ENCODE measurements around the gene RPS24.
"Not testable (repeated sequence)": the region's sequence is repeated elsewhere in the genome, so short reads cannot be mapped to it uniquely, and the experiment has no call there.

The RPS24 gene

GRCh38 chr10:78033637-78034470, at the start of gene RPS24:
TSS of gene RPS24 (plus strand) at chr10:78033863. CDS start at chr10:78033902, 39 bp downstream.
- DNase-seq: peak; percentile 94

DNA sequence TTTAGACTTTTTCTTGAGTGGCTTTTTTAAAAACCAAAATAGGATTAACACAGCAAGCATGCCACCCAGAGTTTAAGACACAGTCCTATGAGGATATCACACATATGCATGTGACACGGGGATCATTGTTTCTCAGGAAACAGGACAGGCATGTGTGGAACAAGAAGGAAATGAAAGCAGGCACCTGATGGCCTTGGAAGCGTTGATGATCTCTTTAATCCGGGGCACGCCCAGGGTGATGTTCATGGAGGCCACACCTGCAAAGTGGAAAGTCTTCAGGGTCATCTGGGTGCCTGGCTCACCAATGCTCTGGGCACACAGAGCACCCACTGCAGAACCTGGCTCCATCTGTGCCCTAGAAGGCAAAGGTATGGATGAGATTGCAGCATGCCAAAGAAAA, 48.7 kb upstream of the RPS24 start:
- DNase-seq: no peak

- no peak for DNase-seq
Observed at GRCh38 chr10:77987671-77988255, 45.9 kb upstream of the RPS24 start.

DNA sequence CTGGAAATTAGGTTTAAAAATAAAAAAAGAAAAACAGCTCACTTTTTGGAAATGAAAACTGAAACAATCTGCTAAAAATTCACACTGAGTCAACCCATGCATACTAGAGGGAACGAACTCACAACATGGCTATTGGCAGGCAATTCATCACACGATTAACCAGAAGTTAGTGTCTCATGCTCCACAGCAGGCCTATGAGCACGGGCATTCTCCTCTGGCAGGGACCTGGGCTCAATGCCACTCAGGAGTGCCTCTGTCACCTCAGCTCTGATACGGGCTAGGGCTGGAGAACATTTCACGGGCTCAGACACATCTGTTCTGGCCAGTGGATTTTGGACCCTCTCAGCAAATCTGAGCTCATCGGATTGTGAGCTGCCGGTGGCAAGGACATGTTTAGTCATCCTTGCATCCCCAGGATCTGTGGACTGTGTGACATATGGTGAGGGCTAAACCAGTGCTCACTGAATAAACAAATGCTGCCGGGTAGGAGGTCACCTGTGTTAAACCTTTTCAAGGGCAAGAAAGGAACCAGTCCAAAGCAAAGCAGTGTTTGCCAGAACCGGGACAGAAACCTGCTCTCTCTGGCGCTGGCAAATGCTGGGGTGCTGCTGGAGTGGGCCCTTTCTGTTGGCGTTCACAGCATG, 44.5 kb upstream of the RPS24 start:
- no peak for DNase-seq

DNA sequence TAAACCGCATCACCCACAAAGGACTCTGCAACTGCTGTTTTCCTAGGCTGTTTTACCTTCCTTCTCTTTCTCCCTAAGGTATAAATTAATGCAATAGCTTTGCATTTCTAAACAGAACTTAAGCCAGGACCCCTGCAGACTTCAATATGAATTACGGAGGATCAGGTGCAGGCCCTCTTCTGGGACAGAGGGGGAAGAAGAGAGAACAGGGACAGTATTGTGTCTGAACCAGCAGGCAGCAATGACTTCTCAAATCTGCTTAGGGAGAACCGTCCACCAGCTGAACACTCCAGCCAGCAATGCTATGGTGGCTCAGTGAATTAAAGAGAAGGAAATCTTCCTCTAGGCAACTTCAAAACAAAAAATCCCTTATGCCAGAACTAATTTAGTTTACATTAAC, 40.0 kb upstream of the RPS24 start:
- DNase-seq: no peak

DNA sequence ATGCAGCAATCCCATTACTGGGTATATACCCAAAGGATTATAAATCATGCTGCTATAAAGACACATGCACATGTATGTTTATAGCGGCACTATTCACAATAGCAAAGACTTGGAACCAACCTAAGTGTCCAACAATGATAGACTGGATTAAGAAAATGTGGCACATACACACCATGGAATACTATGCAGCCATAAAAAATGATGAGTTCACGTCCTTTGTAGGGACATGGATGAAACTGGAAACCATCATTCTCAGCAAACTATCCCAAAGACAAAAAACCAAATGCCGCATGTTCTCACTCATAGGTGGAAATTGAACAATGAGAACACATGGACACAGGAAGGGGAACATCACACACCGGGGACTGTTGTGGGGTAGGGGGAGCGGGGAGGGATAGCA, 34.9 kb upstream of the RPS24 start:
- DNase-seq: not testable (repeated sequence)

GRCh38 chr10:78000206-78000605, 33.5 kb upstream of the RPS24 start:
- DNase-seq: no peak

GRCh38 chr10:78000956-78001472, 32.6 kb upstream of the RPS24 start:
- DNase-seq: no peak

DNA sequence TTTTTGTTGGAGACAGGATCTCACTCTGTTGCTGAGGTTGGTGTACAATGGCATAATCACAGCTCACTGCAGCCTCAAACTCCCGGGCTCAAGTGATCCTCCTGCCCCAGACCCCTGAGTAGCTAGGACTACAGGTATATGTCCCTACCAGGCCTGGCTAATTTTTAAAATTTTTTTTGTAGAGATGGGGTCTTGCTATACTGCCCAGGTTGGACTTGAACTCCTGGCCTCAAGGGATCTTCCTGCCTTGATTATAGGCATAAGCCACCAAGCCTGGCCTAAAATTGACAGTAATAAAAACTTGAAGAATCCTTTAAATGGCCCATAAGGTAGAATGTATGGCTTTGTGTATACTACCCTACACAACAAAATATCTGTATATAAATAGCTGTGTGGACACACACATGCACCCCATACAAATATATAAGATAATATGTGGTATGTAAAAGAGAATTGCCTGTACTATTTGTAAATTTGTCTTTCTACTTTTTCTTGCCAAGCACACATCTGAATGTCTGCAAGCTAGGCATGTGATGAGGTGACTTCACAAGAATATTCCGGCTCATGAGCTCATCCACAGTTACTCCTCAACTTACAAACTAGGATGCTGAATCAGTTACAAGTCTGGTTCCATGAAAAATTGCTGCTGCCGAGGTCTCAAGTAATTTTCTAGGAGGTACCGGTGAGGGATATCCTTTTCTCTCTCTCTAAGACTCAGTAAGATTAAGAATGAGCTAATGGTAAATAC, 30.9 kb upstream of the RPS24 start:
- no peak for DNase-seq

GRCh38 chr10:78004215-78005026, 29.2 kb upstream of the RPS24 start:
- no peak for DNase-seq

DNA sequence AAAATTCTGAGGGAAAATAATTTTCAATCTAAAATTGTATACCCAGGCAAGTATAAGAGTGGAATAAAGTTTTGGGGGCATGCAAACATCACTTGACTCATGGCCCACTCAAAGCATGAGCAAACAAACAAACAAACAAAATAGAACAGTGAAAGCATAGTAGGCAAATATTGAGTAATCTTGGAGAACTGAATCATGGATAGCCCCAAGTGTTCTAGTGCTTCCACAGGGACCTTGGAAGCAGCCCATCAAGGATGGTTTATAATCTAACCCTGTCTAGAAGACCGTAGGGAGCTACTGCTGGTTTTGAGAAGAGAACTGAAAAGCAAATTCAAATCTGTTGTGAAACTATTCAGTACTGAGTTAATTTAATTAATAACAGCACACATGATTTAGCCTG, 26.5 kb upstream of the RPS24 start:
- no peak for DNase-seq

DNA sequence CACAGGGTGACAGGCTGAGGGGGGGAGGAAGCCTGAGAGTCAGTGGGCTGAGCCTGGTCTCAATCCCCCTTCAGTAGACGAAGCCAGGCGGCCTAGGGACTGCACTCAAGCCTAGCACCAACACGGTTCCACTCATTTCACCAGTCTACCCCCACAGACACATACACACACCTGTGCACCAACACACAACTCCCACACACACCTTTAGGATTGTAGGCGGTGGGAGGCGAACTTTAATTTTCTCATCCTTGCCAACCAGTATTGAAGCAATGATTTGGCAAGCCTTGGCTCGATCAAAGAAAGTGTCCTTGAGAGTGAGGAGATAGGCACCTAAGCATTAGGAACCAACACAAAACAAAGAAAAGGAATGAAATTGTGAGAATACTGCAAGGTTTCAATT, 24.0 kb upstream of the RPS24 start:
- no peak for DNase-seq

GRCh38 chr10:78010278-78010677, 23.4 kb upstream of the RPS24 start:
- DNase-seq: no peak

GRCh38 chr10:78011065-78011464, 22.6 kb upstream of the RPS24 start:
- DNase-seq: no peak

- DNase-seq: no peak
Observed at GRCh38 chr10:78013564-78013963, 20.1 kb upstream of the RPS24 start.

DNA sequence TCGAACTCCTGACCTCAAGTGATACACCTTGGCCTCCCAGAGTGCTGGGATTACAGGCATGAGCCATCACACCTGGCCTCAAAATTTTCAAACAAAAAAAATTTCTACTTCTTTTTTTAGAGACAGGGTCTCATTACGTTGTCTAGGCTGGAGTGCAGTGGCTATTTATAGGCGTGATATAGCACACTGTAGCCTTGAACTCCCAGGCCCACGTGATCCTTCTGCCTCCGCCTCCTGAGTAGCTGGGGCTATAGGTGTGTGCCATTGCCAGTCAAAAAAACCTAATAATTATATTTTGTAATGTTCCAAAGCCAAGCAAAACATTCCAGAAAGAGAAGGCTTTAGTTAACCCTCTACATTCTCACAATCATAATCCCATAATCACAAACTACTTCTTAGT, 18.1 kb upstream of the RPS24 start:
- DNase-seq: no peak

DNA sequence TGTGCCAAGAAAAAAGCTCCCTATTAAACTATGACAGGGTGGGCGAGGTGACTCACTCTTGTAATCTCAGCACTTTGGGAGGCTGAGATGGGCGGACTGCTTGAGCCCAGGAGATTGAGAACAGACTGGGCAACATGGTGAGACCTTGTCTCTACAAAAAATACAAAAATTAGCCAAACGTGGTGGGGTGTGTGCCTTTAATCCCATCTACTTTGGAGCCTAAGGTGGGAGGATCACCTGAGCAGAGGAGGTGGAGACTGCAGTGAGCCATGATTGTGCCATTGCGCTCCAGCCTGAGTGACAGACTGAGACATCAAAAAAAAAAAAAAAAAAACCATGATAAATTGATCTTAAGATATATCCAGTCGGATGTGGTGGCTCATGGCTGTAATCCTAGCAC, 15.8 kb upstream of the RPS24 start:
- no peak for DNase-seq

DNA sequence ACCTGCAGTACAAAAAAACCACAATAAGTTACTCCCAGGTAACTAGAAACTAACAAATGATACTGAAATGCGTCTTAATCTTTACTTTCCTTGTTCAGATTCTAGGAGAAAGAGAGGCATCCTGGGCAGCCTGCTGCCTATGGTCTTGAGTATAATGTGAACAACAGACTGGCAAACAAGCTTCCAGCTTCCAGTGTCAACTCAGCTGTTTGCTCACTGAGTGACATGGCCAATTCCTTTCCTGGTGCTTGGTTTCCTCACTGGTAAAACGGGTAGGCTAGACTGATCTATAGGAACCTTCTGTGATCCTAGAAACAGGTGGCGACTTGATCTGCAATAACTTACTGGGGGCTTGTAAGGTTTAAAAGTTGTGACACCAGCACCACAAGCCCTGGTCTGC, 14.4 kb upstream of the RPS24 start:
- DNase-seq: no peak

DNA sequence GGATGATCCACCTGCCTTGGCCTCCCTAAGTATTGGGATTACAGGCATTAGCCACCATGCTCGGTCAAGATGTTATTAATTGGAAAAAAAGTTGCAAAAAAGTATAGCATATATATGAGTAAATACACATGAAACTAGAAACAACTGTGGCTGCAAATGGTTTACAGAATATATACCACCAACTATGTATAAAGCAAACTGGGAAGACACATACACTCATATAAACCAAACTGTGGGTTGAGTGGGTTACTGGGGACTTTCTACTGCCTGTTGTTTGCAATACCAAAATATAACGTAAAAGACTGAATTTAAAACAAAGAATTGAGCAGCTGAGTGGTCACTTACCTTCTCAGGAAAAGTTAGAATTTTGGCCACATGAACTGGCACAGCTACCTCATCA, 12.5 kb upstream of the RPS24 start:
- DNase-seq: no peak

DNA sequence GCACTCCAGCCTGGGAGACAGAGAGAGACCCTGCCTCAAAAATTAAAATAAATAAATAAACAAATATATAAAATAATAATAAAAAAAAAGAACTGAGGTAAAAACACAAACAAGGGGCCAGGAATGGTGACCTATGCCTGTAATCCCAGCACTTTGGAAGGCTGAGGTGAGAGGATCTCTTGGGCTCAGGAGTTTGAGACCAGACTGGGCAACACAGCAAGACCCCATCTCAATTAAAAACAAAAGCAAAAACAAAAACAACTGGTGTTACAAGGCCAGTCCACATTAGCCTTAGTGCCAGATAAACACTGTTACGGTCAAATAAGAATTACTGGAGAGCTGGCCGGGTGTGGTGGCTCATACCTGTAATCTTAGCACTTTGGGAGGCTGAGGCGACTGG, 9.9 kb upstream of the RPS24 start:
- no peak for DNase-seq

- no peak for DNase-seq
Observed at GRCh38 chr10:78025685-78026364, 7.8 kb upstream of the RPS24 start.

Data from NCI-H1048 (cell line).